CD4-positive, CD25-positive, alpha-beta regulatory T cell (primary cell): ENCODE results near the gene ACLY. TPM values are rescaled to one million over a fixed set of nuclear protein-coding genes. Genes with fewer than 3 reads are reported as not detected.

ENCODE experiments used
- ATAC-seq, 2 donors: fragments of 150-1000 bp; cut with Tn5 transposase; one replicate each; pipeline ENCODE4 v1.10.0; 2021; ENCODE audit warnings: low read depth in 2 of 2, moderate number of reproducible peaks in 2 of 2, moderate library complexity in 1 of 2
- DNase-seq, 3 donors: peaks; one replicate each; pipeline versions ENCODE4 v3.0.0 to v3.0.0-alpha.2; 2012 to 2022; ENCODE audit warnings: mixed read lengths in 1 of 3
- H3K27ac ChIP-seq: one replicate; pipeline ENCODE4 v1.7.0; 2013; ENCODE audit warnings: mild to moderate bottlenecking, low read length; ENCODE audit not compliant: insufficient read depth, poor library complexity, severe bottlenecking
- H3K27me3 ChIP-seq: one replicate; pipeline ENCODE4 v1.7.0; 2013; ENCODE audit warnings: low read length; ENCODE audit not compliant: control insufficient read depth, insufficient read depth
- H3K36me3 ChIP-seq: one replicate; pipeline ENCODE4 v1.7.0; 2013; ENCODE audit warnings: mild to moderate bottlenecking, low read length, moderate library complexity; ENCODE audit not compliant: control insufficient read depth, insufficient read depth
- H3K4me1 ChIP-seq: 2 replicates; pipeline ENCODE4 v1.7.0; 2013; ENCODE audit warnings: mild to moderate bottlenecking, low read length; ENCODE audit not compliant: insufficient read depth, control insufficient read depth, poor library complexity, severe bottlenecking
- H3K4me3 ChIP-seq: one replicate; pipeline ENCODE4 v1.7.0; 2013; ENCODE audit warnings: low read depth, mild to moderate bottlenecking, low read length, moderate library complexity
- H3K9me3 ChIP-seq, 2 experiments: 1 replicate in 1 of 2; 2 replicates in 1 of 2; pipeline ENCODE4 v1.7.0; 2013; ENCODE audit warnings: low read length in 2 of 2, mild to moderate bottlenecking in 1 of 2, moderate library complexity in 1 of 2; ENCODE audit not compliant: control insufficient read depth in 2 of 2
- H3K27ac Mint-ChIP-seq, 3 donors: one replicate each; pipeline ENCODE4 v1.8.0; 2020 to 2022; ENCODE audit warnings: mild to moderate bottlenecking in 3 of 3, mixed read lengths in 3 of 3, moderate library complexity in 2 of 3
- H3K27me3 Mint-ChIP-seq: one replicate; pipeline ENCODE4 v1.8.0; 2022; ENCODE audit warnings: mild to moderate bottlenecking, mixed read lengths
- H3K36me3 Mint-ChIP-seq: one replicate; pipeline ENCODE4 v1.8.0; 2020; ENCODE audit warnings: mixed read lengths
- H3K4me1 Mint-ChIP-seq, 4 donors: one replicate each; pipeline ENCODE4 v1.8.0; 2020 to 2022; ENCODE audit warnings: mixed read lengths in 4 of 4, mild to moderate bottlenecking in 1 of 4
- H3K4me3 Mint-ChIP-seq, 4 donors: one replicate each; pipeline ENCODE4 v1.8.0; 2020 to 2022; ENCODE audit warnings: mild to moderate bottlenecking in 4 of 4, mixed read lengths in 4 of 4, moderate library complexity in 3 of 4
- H3K9me3 Mint-ChIP-seq, 7 donors: one replicate each; pipeline ENCODE4 v1.8.0; 2020 to 2022; ENCODE audit warnings: mixed read lengths in 7 of 7, mild to moderate bottlenecking in 3 of 7, moderate library complexity in 2 of 7
- polyA plus RNA-seq, 4 donors: library from polyadenylated mRNA; unstranded; fragments of 300-500 nt; fragmentation: Illumina TruSeq; gene quantifications; one replicate each; pipeline ENCODE4 v1.2.3, GENCODE V29; 2021
- total RNA-seq: library from RNA; stranded (reverse); gene quantifications from one replicate; pipeline ENCODE4 v1.2.3, GENCODE V29; 2022

The ACLY gene
- total and polyA plus RNA-seq, 5 donors from 2014 or later = 50.3 to 76.3 (median 56.7) TPM

GRCh38 chr17:41914358-41914766 is 4.4 kb downstream of the ACLY start:
- Mint-ChIP-seq H3K4me1 (peaks cover 18 to 45% (median 30%) of the 10 kb centered on the region in 4 donors), H3K4me3 (peak overlapping the region in 1 of 4 donors; percentile 44), H3K36me3 (peaks cover 22% of the 10 kb centered on the region), H3K9me3 (no peaks in the 10 kb centered on the region), H3K27ac (peak overlapping the region in 2 of 3 donors; percentile 44 to 62), H3K27me3 (no peaks in the 10 kb centered on the region)
- Histone ChIP-seq H3K4me1 (peaks cover 36% of the 10 kb centered on the region), H3K36me3 (peaks cover 41% of the 10 kb centered on the region), H3K4me3 (no peak overlapping the region), H3K27me3 (no peaks in the 10 kb centered on the region), H3K9me3 (no peaks in the 10 kb centered on the region), H3K27ac (no peak overlapping the region)
- ATAC-seq (no peak), DNase-seq (no peak)

GRCh38 chr17:41913798-41914197 is 5.0 kb downstream of the ACLY start:
- H3K4me3 Mint-ChIP-seq = peak overlapping the region in 1 of 4 donors; percentile 44
- peak overlapping the region in 2 of 3 donors; percentile 62 to 67 for H3K27ac Mint-ChIP-seq
- ATAC-seq = no peak
- no peaks in the 10 kb centered on the region for H3K9me3 ChIP-seq
- H3K36me3 ChIP-seq = peaks cover 47% of the 10 kb centered on the region
- H3K4me1 Mint-ChIP-seq = peaks cover 18 to 45% (median 30%) of the 10 kb centered on the region in 4 donors
- no peak overlapping the region for H3K4me3 ChIP-seq
- H3K4me1 ChIP-seq = peaks cover 33% of the 10 kb centered on the region
- DNase-seq = no peak
- no peak overlapping the region for H3K27ac ChIP-seq
- no peaks in the 10 kb centered on the region for H3K9me3 Mint-ChIP-seq
- H3K27me3 Mint-ChIP-seq = no peaks in the 10 kb centered on the region
- peaks cover 23% of the 10 kb centered on the region for H3K36me3 Mint-ChIP-seq
- H3K27me3 ChIP-seq = no peaks in the 10 kb centered on the region

GRCh38 chr17:41912925-41913324 is 5.8 kb downstream of the ACLY start:
- peaks cover 29% of the 10 kb centered on the region for H3K4me1 ChIP-seq
- Mint-ChIP-seq H3K4me1 (peaks cover 18 to 44% (median 30%) of the 10 kb centered on the region in 4 donors), H3K27ac (no peak overlapping the region), H3K36me3 (peaks cover 23% of the 10 kb centered on the region), H3K9me3 (no peaks in the 10 kb centered on the region), H3K27me3 (no peaks in the 10 kb centered on the region), H3K4me3 (peak overlapping the region in 1 of 4 donors; percentile 25)
- H3K27ac ChIP-seq = no peak overlapping the region
- ATAC-seq (no peak), DNase-seq (no peak)
- H3K36me3 ChIP-seq = peaks cover 55% of the 10 kb centered on the region
- H3K9me3 ChIP-seq = no peaks in the 10 kb centered on the region
- H3K4me3 ChIP-seq = no peak overlapping the region
- H3K27me3 ChIP-seq = no peaks in the 10 kb centered on the region

GRCh38 chr17:41910701-41911391 is 7.9 kb downstream of the ACLY start:
- no peak overlapping the region for H3K4me3 Mint-ChIP-seq
- H3K4me1 ChIP-seq = peaks cover 16% of the 10 kb centered on the region
- ATAC-seq (no peak), DNase-seq (no peak)
- H3K27ac ChIP-seq = no peak overlapping the region
- H3K27me3 ChIP-seq = no peaks in the 10 kb centered on the region
- no peak overlapping the region for H3K4me3 ChIP-seq
- no peaks in the 10 kb centered on the region for H3K9me3 ChIP-seq
- peaks cover 26% of the 10 kb centered on the region for H3K36me3 Mint-ChIP-seq
- no peaks in the 10 kb centered on the region for H3K27me3 Mint-ChIP-seq
- no peaks in the 10 kb centered on the region for H3K9me3 Mint-ChIP-seq
- peaks cover 7 to 25% (median 20%) of the 10 kb centered on the region in 4 donors for H3K4me1 Mint-ChIP-seq
- peaks cover 75% of the 10 kb centered on the region for H3K36me3 ChIP-seq
- H3K27ac Mint-ChIP-seq = peak overlapping the region in 1 of 3 donors; percentile 56

GRCh38 chr17:41909088-41909487 is 9.7 kb downstream of the ACLY start:
- H3K27ac Mint-ChIP-seq = no peak overlapping the region

GRCh38 chr17:41907633-41908539 is 10.9 kb downstream of the ACLY start:
- Histone ChIP-seq H3K27me3 (no peaks in the 10 kb centered on the region), H3K36me3 (peaks cover 94% of the 10 kb centered on the region), H3K4me1 (no peaks in the 10 kb centered on the region), H3K9me3 (no peaks in the 10 kb centered on the region), H3K4me3 (no peak overlapping the region), H3K27ac (no peak overlapping the region)
- peaks cover 39% of the 10 kb centered on the region for H3K36me3 Mint-ChIP-seq
- H3K27ac Mint-ChIP-seq = no peak overlapping the region
- no peak for DNase-seq
- H3K9me3 Mint-ChIP-seq = no peaks in the 10 kb centered on the region
- peak overlapping the region in 1 of 4 donors; percentile 11 for H3K4me3 Mint-ChIP-seq
- H3K4me1 Mint-ChIP-seq = peaks cover 0 to 5% (median 2%) of the 10 kb centered on the region in 4 donors
- no peak for ATAC-seq
- no peaks in the 10 kb centered on the region for H3K27me3 Mint-ChIP-seq

More at GRCh38 chr17:41909088-41909487, 9.7 kb downstream of the ACLY start:
- peaks cover 92% of the 10 kb centered on the region for H3K36me3 ChIP-seq
- peaks cover 38% of the 10 kb centered on the region for H3K36me3 Mint-ChIP-seq
- H3K27me3 ChIP-seq = no peaks in the 10 kb centered on the region
- H3K4me3 ChIP-seq = no peak overlapping the region
- H3K4me3 Mint-ChIP-seq = no peak overlapping the region
- no peaks in the 10 kb centered on the region for H3K9me3 ChIP-seq
- H3K4me1 ChIP-seq = no peaks in the 10 kb centered on the region
- no peak for DNase-seq
- ATAC-seq = no peak
- H3K9me3 Mint-ChIP-seq = no peaks in the 10 kb centered on the region
- no peaks in the 10 kb centered on the region for H3K27me3 Mint-ChIP-seq
- no peak overlapping the region for H3K27ac ChIP-seq
- H3K4me1 Mint-ChIP-seq = peaks cover 4 to 10% (median 6%) of the 10 kb centered on the region in 4 donors

- peaks cover 33% of the 10 kb centered on the region for H3K36me3 Mint-ChIP-seq
These were observed 11.6 kb downstream of the ACLY start for GRCh38 chr17:41907185-41907556.

More at GRCh38 chr17:41907185-41907556, 11.6 kb downstream of the ACLY start:
- no peaks in the 10 kb centered on the region for H3K27me3 ChIP-seq
- no peak overlapping the region for H3K4me3 Mint-ChIP-seq
- peaks cover 0 to 2% (median 0%) of the 10 kb centered on the region in 4 donors for H3K4me1 Mint-ChIP-seq
- DNase-seq (no peak), ATAC-seq (no peak)
- no peak overlapping the region for H3K4me3 ChIP-seq
- no peaks in the 10 kb centered on the region for H3K4me1 ChIP-seq
- H3K27me3 Mint-ChIP-seq = no peaks in the 10 kb centered on the region
- H3K9me3 Mint-ChIP-seq = no peaks in the 10 kb centered on the region
- no peaks in the 10 kb centered on the region for H3K9me3 ChIP-seq
- H3K36me3 ChIP-seq = peaks cover 93% of the 10 kb centered on the region
- H3K27ac ChIP-seq = no peak overlapping the region
- no peak overlapping the region for H3K27ac Mint-ChIP-seq
